HFF-Myc (cell line): ENCODE measurements around the gene RYR3.

Experiments
- DNase-seq: peaks from one replicate; pipeline ENCODE4 v3.0.0-alpha.2; 2011; ENCODE audit warnings: low read depth; ENCODE audit errors: extremely low read depth
- H3K4me3 ChIP-seq: replicated peaks from 2 replicates; pipeline ENCODE4 v1.5.1; 2011; ENCODE audit warnings: low read depth, mild to moderate bottlenecking, control low read depth, low read length
- CTCF ChIP-seq: IDR thresholded peaks from 2 replicates; pipeline ENCODE4 v1.5.1; 2012; ENCODE audit warnings: mild to moderate bottlenecking, low read depth, low read length, control low read depth; ENCODE audit errors: missing control alignments

Gene RYR3

GRCh38 chr15:33859992-33860545 is 549.3 kb downstream of the RYR3 start:
- no peak overlapping the region for H3K4me3 ChIP-seq
- no peak for TF ChIP-seq CTCF
- DNase-seq = no peak

DNA sequence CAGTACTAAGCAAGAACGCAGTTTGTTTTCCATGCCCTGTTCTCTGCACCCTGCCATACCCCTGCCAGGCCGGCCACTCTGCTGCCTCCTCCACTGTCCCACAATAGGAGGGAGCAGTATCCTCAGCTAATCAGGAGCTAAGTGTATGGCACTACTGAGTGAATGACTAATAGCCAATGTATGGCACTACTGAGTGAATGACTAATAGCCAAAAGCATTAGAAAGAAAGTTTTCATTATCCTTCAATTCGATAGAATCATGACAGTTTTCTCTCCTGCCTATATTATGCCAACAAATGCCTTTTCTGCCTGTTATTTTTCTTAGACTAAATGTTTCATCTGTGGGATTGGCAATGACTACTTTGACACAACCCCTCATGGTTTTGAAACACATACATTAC is 550.0 kb downstream of the RYR3 start:
- H3K4me3 ChIP-seq = no peak overlapping the region
- DNase-seq = peak; percentile 9
- TF ChIP-seq CTCF = no peak

DNA sequence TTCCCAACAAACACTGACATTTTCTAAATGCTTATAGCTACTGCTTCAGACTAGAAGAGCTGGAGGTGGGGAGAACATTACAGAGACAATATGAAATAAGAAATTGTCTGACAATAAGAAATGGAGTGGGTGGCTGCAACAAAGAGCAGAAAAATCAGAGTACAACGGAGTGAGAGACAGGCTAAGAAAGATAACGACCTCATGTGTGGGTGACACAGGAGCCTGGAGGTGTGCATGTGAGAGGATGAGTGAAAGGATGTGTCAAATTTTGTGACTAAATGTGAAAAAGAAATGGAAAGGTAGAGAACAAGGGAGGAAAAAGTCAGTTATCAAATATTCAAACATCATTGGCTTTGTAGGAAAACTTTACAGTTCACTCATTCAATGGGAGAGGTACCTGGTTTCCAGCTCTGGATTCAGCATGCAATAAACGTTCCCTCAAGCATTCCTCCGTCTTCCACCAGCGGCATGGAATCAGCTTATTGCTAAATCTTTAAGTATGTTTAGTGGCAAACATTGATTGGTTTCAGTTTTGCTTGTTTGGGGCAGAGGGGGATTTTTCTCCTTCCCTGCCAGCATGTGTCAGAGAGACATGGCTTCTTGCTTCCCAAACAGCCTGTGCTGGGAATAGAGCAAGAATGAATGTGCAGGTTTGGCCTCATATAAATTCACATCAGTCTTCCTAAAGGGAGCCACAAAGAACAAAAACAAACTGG is 553.8 kb downstream of the RYR3 start:
- TF ChIP-seq CTCF = no peak
- no peak for DNase-seq
- no peak overlapping the region for H3K4me3 ChIP-seq

GRCh38 chr15:33865416-33865815 is 554.6 kb downstream of the RYR3 start:
- H3K4me3 ChIP-seq = no peak overlapping the region
- TF ChIP-seq CTCF = no peak
- DNase-seq = no peak

DNA sequence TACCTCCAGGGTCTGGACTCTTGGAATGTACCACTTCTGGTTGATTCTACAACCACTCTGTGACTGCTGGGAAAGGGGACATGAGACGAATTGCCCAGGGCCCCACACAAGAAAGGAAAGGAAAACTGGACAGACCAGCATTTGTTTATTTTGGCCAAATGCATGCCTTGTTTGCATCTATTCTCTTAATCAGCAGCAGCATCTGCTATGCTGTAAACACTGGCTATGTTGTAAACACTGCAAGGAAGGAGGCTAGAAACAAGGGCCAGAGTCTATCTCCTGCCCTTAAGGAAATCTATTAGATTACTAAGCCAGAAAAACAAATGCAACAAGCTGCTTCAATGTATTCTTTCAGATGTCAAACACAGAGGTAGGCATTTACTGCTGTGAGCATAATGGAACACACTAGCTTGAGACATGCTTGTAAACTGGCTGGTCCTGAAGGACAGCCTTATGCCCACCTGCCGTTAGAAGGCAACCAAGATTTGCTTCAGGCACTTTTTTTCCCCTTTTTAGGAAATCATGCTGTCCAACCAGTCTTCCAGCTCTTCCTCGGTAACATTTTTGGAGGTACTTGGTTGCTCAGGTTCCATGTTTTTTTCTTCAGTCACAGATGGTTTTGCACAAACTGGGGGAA is 555.5 kb downstream of the RYR3 start:
- no peak overlapping the region for H3K4me3 ChIP-seq
- no peak for DNase-seq
- TF ChIP-seq CTCF = no peak

- DNase-seq = no peak
- no peak for TF ChIP-seq CTCF
- no peak overlapping the region for H3K4me3 ChIP-seq
Measured at GRCh38 chr15:33871980-33872379, 561.2 kb downstream of the RYR3 start.
